GM12875 (cell line): ENCODE data around the gene HOXD9.

Experiments used
- H3K4me3 ChIP-seq: one replicate; pipeline ENCODE4 v1.5.1; 2011; ENCODE audit warnings: low read depth, low read length, control low read depth
- TF ChIP-seq, protein P1 (sequence below): IDR thresholded peaks from 2 replicates; pipeline ENCODE4 v1.5.1; 2011; ENCODE audit warnings: low read depth, mild to moderate bottlenecking, control low read depth, inconsistent platforms, low read length, moderate library complexity, borderline replicate concordance; ENCODE audit not compliant: insufficient read depth

Gene HOXD9

DNA sequence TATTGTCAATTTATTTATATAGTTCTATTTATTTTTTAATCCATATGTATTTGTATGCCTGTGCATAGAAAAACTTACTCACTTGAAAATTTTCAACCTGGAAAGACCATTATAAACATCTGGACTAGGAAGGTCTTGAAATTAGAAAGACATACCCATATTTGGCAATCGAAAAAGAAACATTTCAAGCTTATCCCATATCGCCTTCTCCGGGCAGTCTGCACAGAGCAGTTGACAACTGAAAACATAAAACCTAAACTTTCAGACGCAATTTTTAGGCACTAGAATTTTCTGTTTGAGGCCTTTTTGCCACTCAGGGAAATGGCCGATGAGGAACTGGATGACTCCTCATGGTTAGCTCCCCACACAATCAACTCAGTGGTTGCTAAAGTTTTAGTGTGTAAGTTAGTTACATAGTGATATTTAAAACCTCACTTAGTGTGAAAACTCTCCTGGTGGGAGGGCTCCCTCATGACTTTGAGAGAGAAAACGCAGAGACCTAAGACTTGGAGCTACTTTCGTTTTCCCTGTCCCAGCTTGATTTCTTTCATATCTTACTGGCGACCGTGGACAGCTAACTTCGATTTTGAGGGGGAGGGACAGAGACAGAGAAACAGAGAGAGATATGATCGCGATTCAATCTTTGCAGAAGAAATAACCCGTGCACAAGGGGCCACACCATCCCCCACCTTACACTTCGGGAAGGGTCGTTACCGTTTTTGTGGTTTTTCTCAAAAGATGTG lies 26.1 kb upstream of the HOXD9 start:
- no peak overlapping the region for H3K4me3 ChIP-seq
- TF ChIP-seq, protein P1, sequence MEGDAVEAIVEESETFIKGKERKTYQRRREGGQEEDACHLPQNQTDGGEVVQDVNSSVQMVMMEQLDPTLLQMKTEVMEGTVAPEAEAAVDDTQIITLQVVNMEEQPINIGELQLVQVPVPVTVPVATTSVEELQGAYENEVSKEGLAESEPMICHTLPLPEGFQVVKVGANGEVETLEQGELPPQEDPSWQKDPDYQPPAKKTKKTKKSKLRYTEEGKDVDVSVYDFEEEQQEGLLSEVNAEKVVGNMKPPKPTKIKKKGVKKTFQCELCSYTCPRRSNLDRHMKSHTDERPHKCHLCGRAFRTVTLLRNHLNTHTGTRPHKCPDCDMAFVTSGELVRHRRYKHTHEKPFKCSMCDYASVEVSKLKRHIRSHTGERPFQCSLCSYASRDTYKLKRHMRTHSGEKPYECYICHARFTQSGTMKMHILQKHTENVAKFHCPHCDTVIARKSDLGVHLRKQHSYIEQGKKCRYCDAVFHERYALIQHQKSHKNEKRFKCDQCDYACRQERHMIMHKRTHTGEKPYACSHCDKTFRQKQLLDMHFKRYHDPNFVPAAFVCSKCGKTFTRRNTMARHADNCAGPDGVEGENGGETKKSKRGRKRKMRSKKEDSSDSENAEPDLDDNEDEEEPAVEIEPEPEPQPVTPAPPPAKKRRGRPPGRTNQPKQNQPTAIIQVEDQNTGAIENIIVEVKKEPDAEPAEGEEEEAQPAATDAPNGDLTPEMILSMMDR: no peak

DNA sequence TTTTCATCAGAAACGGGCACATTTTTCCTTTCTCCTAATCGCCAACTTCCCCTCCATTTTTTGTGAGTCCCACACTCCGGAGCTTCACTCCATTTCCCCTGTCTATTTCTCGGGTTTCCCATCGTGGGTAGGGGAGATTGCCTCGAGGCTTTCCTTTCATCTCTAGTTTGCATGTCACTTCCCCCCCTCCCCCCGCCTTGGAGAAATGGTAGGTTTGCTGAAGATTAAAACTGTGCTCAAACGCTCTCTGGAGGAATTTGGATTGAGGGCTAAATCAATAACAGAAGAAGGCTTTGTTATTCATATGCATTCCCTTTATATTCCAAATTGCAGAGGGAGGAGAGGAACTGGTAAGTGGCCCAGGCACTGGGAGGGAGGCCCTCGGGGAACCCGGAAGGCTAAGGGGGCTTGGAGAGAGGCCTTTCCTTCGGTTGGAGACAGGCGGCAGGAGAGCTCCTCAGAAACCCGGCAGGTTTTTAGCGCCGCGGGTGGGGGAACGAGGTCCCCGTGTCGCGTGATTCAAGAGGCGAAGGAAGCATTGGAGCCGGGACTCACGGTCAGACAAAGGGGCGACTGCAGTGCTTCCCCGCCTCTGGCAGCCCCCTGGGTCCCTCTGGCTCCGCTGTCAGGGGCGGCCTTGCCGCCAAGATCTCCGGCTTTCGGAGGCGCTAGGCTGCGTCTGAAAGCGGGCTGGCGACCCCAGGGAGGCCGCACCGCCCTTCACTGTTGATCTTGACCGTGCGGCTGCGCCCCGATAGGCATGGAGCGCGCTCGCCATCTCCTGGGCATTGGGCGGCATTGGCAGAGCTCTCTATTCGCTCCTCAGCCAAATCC lies 25.3 kb upstream of the HOXD9 start:
- TF ChIP-seq, protein P1: peak; percentile 93
- H3K4me3 ChIP-seq: peak overlapping the region; percentile 50

DNA sequence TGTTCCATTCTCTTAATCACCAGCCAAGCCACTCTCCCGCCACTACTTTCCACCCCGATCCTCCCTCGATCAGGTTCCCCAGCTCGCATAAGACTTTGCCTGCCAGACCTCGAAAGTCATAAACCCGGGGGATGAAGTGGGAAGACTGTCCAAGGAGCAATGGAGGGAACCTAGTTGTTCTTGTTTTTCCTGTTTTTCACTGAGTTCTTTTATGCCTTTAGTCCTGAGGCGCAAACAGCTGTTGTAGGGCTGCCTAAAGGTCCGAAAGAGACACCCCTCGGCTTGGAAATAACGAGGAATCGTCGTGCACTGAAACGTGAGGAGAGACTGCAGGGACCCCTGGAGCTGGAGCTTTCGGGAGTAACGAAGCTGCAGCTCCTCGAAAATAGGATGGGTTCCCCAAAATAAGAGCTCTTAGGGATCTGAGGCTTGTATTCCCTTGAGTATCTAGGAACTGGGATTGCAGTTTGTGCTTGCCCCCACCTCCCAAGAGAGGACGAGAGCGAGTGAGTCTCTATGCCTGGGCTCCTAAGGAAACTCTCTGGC lies 24.6 kb upstream of the HOXD9 start:
- H3K4me3 ChIP-seq: no peak overlapping the region
- TF ChIP-seq, protein P1: no peak

DNA sequence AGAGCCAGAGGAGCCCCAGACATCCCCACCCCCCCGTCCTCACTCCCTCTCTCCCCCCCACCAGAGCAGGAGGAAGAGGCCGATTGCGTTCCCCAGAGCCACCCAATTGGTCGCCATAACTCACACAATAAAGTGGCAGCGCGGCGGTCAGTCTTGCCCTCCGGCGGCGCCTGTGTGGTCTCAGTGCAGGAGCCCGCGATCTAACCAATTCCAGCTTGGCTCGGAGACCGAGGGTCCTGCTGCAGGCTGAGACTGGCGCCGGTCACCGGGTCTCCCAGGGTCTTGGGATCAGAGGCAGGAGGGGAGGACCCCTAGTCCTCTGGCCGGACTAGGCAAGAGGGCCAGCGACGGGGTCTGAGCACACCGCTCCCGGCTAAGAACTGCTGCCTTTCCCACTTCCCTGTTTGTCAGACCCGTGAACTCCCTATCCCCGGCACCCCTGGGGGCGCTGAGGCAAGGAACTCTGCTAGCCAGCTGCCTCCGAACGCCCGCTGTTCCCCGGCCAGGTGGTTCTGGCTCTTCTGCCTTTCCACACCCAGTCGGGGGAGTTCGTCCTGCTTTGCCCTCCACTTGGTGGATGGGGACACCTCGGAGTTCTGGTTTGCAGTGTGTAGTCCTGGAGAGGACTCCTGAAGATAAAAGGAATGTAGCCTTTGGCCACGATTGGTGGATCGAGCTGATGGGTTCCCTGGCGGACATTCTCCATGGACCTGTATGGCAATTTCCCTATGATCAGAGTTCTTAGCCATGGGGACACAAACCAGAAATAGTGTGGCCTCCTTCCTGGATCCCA lies 24.0 kb upstream of the HOXD9 start:
- TF ChIP-seq, protein P1: no peak
- no peak overlapping the region for H3K4me3 ChIP-seq

DNA sequence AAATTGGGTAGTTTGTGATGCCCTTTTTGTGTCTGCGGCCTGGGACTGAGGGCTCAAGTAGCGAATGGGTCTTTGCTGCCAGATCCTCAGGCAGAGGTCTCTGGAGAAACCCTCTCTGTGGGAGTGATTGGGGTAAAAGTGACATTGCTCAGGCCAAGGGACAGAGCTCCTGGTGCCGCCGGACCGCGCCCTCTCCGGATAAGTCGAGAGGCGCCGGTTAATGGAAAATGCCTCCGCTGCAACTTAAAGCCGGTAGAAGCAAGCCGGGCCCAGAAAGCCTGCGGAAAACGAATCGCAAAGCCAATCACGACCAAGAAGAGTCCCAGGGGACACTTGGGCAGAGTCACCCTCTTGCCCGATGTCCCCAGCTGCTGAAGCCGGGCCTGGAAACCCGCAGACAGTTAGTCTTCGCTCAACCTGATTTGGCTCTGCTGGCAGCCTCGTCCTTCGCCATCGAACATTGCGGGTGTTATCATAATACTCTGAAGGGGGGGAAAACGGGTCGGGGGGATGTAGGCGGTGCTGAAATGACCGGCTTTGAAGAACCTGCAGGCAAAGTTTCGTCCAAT lies 23.3 kb upstream of the HOXD9 start:
- H3K4me3 ChIP-seq: no peak overlapping the region
- TF ChIP-seq, protein P1: no peak

DNA sequence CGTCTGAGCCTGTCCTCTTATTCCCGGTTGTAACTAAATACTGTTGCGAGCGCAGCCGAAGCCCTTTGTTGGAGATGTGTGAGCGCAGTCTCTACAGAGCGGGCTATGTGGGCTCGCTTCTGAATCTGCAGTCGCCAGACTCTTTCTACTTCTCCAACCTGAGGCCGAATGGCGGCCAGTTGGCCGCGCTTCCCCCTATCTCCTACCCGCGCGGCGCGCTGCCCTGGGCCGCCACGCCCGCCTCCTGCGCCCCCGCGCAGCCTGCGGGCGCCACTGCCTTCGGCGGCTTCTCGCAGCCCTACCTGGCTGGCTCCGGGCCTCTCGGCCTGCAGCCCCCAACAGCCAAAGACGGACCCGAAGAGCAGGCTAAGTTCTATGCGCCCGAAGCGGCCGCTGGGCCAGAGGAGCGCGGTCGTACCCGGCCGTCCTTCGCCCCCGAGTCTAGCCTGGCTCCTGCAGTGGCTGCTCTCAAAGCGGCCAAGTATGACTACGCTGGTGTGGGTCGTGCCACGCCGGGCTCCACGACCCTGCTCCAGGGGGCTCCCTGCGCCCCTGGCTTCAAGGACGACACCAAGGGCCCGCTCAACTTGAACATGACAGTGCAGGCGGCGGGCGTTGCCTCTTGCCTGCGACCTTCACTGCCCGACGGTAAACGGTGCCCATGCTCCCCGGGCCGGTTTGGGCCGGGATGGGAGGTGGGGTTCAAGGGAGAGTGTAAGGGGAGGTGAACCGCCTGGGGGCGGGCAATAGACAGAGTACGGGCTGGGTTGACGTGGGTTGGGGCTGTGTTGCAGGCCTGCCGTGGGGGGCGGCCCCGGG lies 22.6 kb upstream of the HOXD9 start, which contains the start of gene HOXD12:
HOXD12 (plus strand) TSS at position 68 of the 819 bp plus-strand sequence; CDS start at position 75, 7 bp downstream.
- no peak within 1 kb of the TSS for H3K4me3 ChIP-seq
- TF ChIP-seq, protein P1: no peak
